HK-2 (cell line): ENCODE data around the gene COPZ1.

Experiments used
- DNase-seq: peaks from one replicate; pipeline ENCODE4 v3.0.0-alpha.2; 2018; ENCODE audit not compliant: unreplicated experiment

COPZ1 gene

DNA sequence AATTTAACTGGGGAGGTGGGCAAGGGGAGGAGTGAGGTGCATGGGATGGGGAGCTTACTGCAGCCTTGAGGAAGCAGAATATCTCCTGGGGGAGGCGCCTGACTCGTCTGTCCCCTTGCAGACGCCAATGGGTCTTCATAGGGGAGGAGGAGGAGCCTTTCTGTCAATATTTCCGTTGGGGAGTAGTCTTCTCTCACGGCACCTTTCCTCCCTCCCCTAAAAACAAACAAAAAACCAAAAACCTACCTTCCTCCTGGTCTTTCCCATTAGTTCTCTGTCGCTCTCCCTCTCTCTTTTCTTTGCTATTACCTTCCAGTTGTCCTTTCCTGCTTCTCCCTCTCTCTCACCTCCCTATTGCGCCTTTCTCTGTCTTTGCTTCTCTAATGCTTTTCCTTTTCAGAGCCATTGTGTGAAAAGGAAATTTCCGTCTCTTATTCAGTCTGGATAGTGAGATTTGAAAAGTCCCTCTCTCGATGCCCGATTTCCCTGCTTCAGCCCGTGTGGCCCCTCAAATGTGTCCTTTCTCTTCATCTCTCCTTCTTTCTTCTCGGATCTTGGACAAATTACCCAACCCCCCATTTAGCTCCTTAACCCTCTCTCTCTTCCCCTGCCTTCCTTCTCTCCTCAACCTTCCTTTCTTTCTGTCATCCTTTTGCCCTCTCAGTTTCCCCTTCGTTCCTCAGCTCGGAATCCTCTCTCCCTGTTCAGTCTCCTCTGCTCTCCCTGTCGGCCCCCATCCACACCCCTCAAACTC is 33.4 kb downstream of the COPZ1 start:
- no peak for DNase-seq

- peak; percentile 97 for DNase-seq
Observed at GRCh38 chr12:54358945-54359761, 34.2 kb downstream of the COPZ1 start.

GRCh38 chr12:54359762-54360351 is 34.9 kb downstream of the COPZ1 start:
- no peak for DNase-seq

DNA sequence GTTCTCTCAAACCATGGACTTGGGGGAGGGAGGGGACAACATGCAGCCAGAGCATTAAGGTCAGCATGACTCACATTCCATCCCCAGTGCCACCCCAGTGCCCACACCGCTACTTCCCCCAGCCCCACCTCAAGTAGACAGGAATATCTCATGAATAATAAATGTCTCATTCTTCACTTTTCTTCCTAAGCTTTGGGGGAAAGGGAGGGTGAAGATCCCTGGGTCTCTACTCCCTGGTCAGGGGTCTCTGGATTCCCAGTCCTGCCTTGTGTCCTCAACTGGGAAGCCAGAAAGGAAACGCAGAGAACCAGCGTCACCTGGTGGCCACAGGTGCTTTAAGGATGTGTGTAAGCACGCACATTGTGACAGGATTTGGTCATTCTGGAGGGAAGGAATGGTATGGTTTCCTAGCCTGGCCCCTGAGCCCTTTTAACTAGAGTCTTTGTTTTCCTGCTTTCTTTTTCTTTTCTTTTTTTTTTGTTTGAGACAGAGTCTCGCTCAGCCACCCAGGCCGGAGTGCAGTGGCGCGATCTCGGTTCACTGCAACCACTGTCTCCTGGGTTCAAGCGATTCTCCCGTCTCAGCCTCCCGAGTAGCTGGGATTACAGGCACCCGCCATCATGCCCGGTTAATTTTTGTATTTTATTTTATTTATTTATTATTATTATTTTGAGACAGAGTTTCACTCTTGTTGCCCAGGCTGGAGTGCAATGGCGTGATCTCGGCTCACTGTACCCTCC is 36.0 kb downstream of the COPZ1 start:
- DNase-seq: peak; percentile 69

- DNase-seq: no peak
Observed at GRCh38 chr12:54363047-54363446, 38.1 kb downstream of the COPZ1 start.

- DNase-seq: no peak
Observed at GRCh38 chr12:54363618-54364017, 38.7 kb downstream of the COPZ1 start.

GRCh38 chr12:54364413-54364812 is 39.5 kb downstream of the COPZ1 start, which contains the start of gene GPR84:
TSS of gene GPR84 (minus strand) at chr12:54364486. CDS start at chr12:54363851, 635 bp downstream.
- no peak for DNase-seq

DNA sequence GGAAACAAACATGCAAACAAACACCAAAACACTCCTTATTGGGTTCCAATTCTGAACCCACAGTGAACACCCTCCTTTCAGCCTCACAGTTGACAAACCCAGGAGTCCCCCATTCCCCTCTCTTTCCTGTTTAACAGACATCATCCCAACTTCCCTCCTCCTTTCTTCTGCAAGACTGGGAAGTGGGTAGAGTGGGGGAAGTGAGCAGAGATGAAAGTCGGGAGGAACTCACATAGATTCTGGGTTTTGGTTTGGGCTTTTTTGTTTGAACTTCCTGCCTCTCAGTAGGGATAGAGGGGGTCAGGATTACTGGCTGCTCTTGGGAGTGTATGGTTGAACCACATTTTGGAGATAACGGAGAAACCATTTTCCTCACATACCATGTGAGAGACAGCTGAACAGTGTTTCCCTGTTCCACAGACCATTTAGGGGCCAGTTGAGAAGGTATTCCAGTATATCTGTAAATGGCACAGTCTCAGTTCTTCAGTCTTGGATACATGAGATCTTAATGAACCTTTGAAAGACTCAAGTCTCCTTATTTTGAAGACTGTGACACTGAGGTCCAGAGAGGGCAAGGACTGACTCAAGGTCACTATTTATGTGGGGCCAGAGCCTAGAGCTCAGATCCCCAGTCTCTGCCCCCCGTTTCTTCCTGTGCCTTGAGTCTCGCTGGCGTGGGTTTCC is 43.2 kb downstream of the COPZ1 start:
- no peak for DNase-seq

- DNase-seq: peak; percentile 86
Observed at GRCh38 chr12:54368709-54369596, 44.0 kb downstream of the COPZ1 start.

GRCh38 chr12:54369597-54370131 is 44.7 kb downstream of the COPZ1 start:
- DNase-seq: no peak

DNA sequence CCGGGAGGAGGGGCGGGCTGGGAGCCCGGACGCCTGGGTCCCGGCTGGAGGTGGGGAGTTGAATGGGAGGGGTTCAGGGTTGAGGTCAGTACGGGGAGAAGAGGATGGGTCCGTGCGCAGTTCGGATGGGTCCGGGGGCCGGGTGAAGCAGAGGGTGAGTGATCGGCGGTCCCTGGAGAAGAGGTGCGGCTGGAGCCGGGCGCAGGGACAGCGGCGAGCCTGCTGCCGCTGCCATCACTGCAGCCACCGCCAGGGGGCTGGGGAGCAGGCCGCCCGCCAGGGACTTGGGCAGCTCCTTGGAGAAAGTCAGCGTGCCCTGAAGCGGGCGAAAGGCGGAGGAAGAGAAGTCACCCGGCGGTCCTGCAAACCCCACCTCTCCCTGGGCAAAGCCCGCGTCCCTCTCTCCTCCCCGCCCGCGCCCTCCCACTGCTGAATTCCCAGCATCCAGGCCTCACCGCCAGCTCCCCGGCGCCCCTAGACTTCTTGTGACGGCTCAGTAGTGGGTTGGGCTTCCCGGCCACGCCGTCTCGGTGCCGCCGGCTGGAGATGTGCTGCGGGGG is 45.3 kb downstream of the COPZ1 start:
- peak; percentile 59 for DNase-seq

GRCh38 chr12:54371328-54372112 is 46.6 kb downstream of the COPZ1 start:
- no peak for DNase-seq

DNA sequence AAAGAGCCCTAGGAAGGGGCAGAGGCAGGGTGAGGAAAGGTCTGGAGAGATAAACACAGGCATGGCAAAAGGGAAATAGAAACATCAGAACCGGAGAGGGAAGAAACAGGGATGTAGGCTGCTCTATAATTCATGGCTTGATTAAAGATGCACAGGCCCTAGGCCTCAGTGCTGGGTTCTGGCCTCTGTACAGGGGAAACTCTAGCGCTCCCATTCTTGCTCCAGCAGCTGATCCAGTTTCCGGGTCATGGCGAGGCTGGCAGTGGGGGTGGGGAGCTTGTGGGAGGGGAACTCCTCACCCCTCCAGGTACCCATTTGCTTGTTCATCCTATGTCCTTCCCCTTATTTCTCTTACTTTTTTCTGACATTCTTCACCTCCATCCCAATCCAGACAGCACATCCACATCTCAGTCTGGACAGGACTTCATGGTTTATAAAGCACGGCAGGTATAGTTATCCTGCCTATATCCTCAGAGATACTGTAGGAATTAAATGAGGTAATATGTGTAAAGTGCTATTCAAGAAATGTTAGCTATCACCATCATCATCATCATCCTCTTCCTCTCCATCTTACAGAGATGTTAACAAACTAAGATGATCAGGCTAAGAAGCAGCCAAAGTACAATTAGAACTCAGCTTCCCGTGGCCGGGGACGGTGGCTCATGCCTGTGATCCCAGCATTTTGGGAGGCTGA is 47.3 kb downstream of the COPZ1 start:
- no peak for DNase-seq

DNA sequence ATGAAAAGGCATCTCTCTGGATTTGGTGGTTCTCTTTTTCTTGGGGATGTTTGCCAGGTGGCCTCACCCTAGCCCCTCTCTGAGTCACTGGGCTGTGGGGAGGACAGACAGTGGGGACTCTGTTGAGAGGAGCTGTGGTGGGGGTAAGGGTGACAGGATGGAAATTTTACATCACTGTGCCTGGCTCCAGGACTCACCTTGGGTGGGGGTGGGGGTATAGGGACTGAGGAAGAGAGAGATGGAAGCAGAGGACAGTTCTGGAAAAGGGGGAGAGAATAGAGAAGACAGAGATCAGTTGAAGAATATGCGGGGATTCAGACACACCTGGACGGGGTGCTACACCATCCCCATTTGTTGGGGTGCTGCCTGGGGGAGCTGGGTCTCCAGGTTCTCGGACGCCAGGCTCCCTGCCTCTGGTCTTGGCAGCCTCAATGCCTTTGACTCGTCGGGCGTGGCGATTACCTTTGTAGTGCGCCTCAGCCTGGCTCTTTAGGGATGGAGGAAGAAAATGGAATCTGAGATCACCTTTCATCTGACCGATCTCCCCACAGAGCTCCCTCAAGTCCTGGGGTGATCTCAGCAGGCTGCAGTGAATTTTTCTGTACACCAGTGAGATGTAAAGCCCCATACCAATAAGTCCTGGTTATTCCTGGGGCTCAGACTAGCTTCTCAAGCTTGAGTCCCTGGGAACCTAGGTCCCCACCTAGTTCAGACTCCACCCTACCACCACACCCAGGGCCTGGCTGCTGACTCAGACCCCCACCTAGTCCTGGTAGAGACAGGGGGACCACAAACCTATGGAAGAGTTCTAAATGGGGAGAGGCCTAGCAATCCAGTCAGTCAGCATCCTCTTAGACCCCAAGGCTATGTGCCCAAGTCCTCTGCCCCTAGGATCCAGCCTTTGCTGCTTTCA is 49.0 kb downstream of the COPZ1 start:
- no peak for DNase-seq

- DNase-seq: no peak
Observed at GRCh38 chr12:54374562-54375258, 49.8 kb downstream of the COPZ1 start.

DNA sequence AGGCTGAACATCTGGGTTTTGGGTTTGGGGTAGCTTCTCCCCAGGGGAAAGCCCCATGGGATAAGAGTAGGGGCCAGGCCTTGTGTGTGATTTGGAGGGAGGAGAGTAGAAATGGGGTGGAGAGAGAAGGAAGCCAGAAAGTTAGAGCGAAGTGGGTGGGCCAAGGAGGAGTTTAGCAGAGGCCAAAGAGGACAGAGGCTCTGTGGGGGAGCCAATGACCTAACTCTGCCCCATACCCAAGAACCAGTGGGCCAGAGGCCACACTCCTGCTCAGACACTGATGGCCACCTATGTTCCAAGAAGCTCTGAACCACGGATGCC is 50.3 kb downstream of the COPZ1 start:
- DNase-seq: no peak

DNA sequence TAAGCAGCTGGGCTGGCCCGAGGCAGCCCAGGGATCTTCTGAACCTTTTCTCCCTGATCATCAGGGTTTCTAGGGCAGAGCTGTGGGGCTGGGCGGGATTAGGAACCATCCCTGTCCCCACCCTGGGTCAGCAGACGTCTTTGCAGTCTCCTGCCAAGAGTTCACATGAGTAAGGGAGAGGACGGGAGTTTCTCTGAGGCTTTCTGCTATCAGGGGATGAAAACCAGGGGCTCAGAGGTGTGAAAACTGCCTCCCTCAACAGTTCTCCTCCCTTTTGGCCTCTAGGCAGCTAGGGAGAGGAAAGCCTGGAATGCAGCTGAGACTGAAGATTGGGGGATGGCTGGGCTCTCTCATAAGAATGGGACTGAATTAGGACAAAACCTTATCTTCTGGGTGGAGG is 51.7 kb downstream of the COPZ1 start:
- no peak for DNase-seq
